Measurements from ENCODE around the gene EPS15. TPM values are rescaled to one million over a fixed set of nuclear protein-coding genes. Genes with fewer than 3 reads are reported as not detected.

EPS15 gene
- total and polyA plus RNA-seq, 2 of the 8 experiments (the other 6 are each of a cell fraction or from before 2014, with no cell fraction given): 15.9 to 57.2 TPM

DNA sequence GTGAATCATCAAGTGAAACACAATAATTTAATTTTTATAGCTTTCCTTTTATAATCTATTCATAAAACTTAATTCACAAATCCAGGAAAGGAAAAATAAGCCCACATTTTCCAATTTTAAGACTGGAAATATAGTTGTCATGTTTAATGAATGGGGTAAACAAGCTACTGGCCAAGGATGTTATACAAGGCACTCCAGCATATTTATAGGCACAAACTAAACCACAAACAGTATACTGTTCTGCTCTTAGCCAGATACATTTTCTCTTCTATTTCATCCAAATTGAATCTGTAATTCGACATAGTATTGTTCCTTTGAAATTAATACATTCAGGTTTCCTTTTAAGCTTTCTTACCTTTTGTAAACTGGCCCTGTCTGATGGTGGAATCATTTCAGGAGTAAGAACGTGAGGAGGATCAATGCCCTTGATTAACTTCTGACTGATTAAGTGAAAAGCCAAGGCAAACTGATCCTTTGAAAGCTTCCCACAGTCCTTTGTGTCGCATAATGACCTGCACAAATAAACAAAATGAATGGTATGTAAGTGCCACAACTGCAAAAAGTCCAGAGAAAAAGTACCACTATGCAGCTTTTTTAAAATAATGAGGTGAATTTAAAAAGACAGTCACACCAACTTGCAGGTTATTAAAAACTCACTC is 74.4 kb downstream of the EPS15 start:
- 87% methylated on average over 3 of the region's 3 CpGs; no CpG with 5 or more reads in 1 of the 2 experiments for WGBS, 2 experiments (ENCODE audit: extremely low coverage in 1 of 2, insufficient coverage in 1 of 2, insufficient read length in 1 of 2, insufficient replicate concordance in 2 of 2, low coverage in 1 of 2, low lambda C conversion rate in 2 of 2, missing lambda C conversion rate in 1 of 2)
- Histone ChIP-seq H2BK20ac (ENCODE audit: low read length) (no peak overlapping the region), H2AK5ac (ENCODE audit: low read depth, low read length) (no peak overlapping the region), H4K8ac (ENCODE audit: extremely low read depth, insufficient read depth, low read length) (no peak overlapping the region), H3K9ac (replicated peaks in 1 of 4; ENCODE audit: extremely low read depth in 1 of 4, low read depth in 3 of 4, low read length in 3 of 4) (no peak overlapping the region), H2BK120ac (replicated peaks; ENCODE audit: low read depth, low read length) (no peak overlapping the region), H2BK12ac (ENCODE audit: low read depth, low read length) (no peak overlapping the region), H3K56ac (replicated peaks; ENCODE audit: insufficient read length, low read depth, low read length) (no peak overlapping the region), H3K79me2 (ENCODE audit: control insufficient read depth in 1 of 2, insufficient read depth in 2 of 2, low read length in 2 of 2) (no peaks in the 10 kb centered on the region), H3K4me1 (replicated peaks in 1 of 4; ENCODE audit: control insufficient read depth in 3 of 4, insufficient read depth in 4 of 4, low read length in 3 of 4) (no peaks in the 10 kb centered on the region), H3K27ac (ENCODE audit: low read depth, low read length) (no peak overlapping the region), H4K91ac (replicated peaks; ENCODE audit: insufficient read length, low read length) (no peak overlapping the region), H2BK15ac (ENCODE audit: low read length) (no peak overlapping the region), H3K23me2 (ENCODE audit: low read depth, low read length) (no peaks in the 10 kb centered on the region), H4K5ac (ENCODE audit: insufficient read length, low read depth, low read length) (no peak overlapping the region), H3K79me1 (ENCODE audit: low read depth, low read length) (no peaks in the 10 kb centered on the region), H3K9me3 (ENCODE audit: insufficient read depth in 2 of 2, low read depth in 1 of 2, low read length in 1 of 2) (no peaks in the 10 kb centered on the region), H3K27me3 (replicated peaks in 1 of 4; ENCODE audit: control insufficient read depth in 3 of 4, extremely low read depth in 1 of 4, insufficient read depth in 3 of 4, low read length in 3 of 4) (peaks cover 0 to 1% (median 0%) of the 10 kb centered on the region in 4 experiments; a peak in 1 of 7 replicates), H3K36me3 (ENCODE audit: control insufficient read depth in 2 of 4, insufficient read depth in 4 of 4, low read length in 3 of 4) (peaks cover 0 to 7% (median 1%) of the 10 kb centered on the region in 4 experiments; a peak in 3 of 8 replicates), H2BK5ac (ENCODE audit: low read depth, low read length) (no peak overlapping the region), H4K20me1 (replicated peaks in 1 of 2; ENCODE audit: control insufficient read depth in 1 of 2, insufficient read depth in 2 of 2, low read length in 2 of 2) (no peaks in the 10 kb centered on the region), H3K18ac (ENCODE audit: extremely low read depth, low read length) (no peak overlapping the region), H2AFZ (ENCODE audit: low read length) (no peak overlapping the region), H3K4ac (replicated peaks; ENCODE audit: insufficient read length, low read depth, low read length) (no peak overlapping the region), H3K4me2 (ENCODE audit: insufficient read depth in 1 of 2, low read depth in 2 of 2, low read length in 2 of 2) (no peak overlapping the region), H3K23ac (ENCODE audit: insufficient read length) (no peak overlapping the region), H3K14ac (ENCODE audit: insufficient read length) (no peak overlapping the region), H3K4me3 (ENCODE audit: extremely low read depth in 1 of 4, insufficient read depth in 2 of 4, low read depth in 3 of 4, low read length in 4 of 4) (no peak overlapping the region)
- CTCF ChIA-PET (ENCODE audit: partially characterized antibody): no interaction called here
- POLR2A ChIA-PET (ENCODE audit: partially characterized antibody): interaction anchor here (1.2 kb wide), 2 partner anchors 22 to 74 kb away, joined by 3 read pairs; no protein-coding TSS in a partner anchor
- no peak for DNase-seq (ENCODE audit: low read depth in 1 of 2, low spot score in 2 of 2)
- FAIRE-seq: no peak
- TF ChIP-seq YY1 (IDR thresholded peaks at IDR 0.05; ENCODE audit: low read depth, low read length) (no peak), ASH2L (IDR thresholded peaks at IDR 0.05; ENCODE audit: low read length) (no peak), GTF2F1 (IDR thresholded peaks at IDR 0.05; ENCODE audit: borderline replicate concordance, low read depth, low read length) (no peak), BCL11A (IDR thresholded peaks at IDR 0.05; ENCODE audit: low read depth in 2 of 2, low read length in 2 of 2) (no peak), CTCF (IDR thresholded peaks at IDR 0.05; ENCODE audit: control extremely low read depth in 1 of 3, insufficient read depth in 1 of 3, low read depth in 1 of 3, low read length in 3 of 3) (no peak), EP300 (IDR thresholded peaks at IDR 0.05; ENCODE audit: borderline replicate concordance in 1 of 2, low read depth in 2 of 2, low read length in 2 of 2) (no peak)

Data from H1 (cell line).